Activated CD4-positive, CD25-positive, alpha-beta regulatory T cell treated with anti-CD3 and anti-CD28 coated beads, Interleukin-2, amount 50 U/mL, for 16 hours (primary cell): Measurements from ENCODE around the gene BLM.
"Not testable (repeated sequence)": the region's sequence is repeated elsewhere in the genome, so short reads cannot be mapped to it uniquely, and the experiment has no call there.

Experiments
- DNase-seq: peaks from one replicate; pipeline ENCODE4 v3.0.0-alpha.2; 2020; ENCODE audit warnings: low read depth, low spot score

Gene BLM

GRCh38 chr15:90735923-90736322 is 18.8 kb downstream of the BLM start:
- no peak for DNase-seq

GRCh38 chr15:90740545-90740944 is 23.4 kb downstream of the BLM start:
- DNase-seq, result not testable (repeated sequence)

GRCh38 chr15:90742087-90742486 is 24.9 kb downstream of the BLM start:
- DNase-seq, result no peak

GRCh38 chr15:90743407-90743806 is 26.3 kb downstream of the BLM start:
- DNase-seq, result no peak

GRCh38 chr15:90744759-90745402 is 27.7 kb downstream of the BLM start:
- DNase-seq, result no peak

GRCh38 chr15:90749754-90750153 is 32.6 kb downstream of the BLM start:
- DNase-seq, result no peak

GRCh38 chr15:90750186-90750585 is 33.0 kb downstream of the BLM start:
- DNase-seq, result no peak

- no peak for DNase-seq
These were observed 34.2 kb downstream of the BLM start for GRCh38 chr15:90751300-90751825.

- DNase-seq, result no peak
These were observed 39.8 kb downstream of the BLM start for GRCh38 chr15:90756916-90757315.

GRCh38 chr15:90757461-90757860 is 40.3 kb downstream of the BLM start:
- DNase-seq, result no peak

- DNase-seq, result no peak
These were observed 43.6 kb downstream of the BLM start for GRCh38 chr15:90760661-90761232.

GRCh38 chr15:90761629-90762028 is 44.5 kb downstream of the BLM start:
- no peak for DNase-seq

- no peak for DNase-seq
These were observed 45.0 kb downstream of the BLM start for GRCh38 chr15:90762109-90762508.

GRCh38 chr15:90763366-90764099 is 46.4 kb downstream of the BLM start:
- DNase-seq, result no peak

GRCh38 chr15:90765531-90765930 is 48.4 kb downstream of the BLM start:
- DNase-seq, result no peak

GRCh38 chr15:90765966-90766365 is 48.8 kb downstream of the BLM start:
- DNase-seq, result no peak

- DNase-seq, result no peak
These were observed 52.2 kb downstream of the BLM start for GRCh38 chr15:90769375-90769774.

GRCh38 chr15:90773485-90773884 is 56.3 kb downstream of the BLM start:
- DNase-seq, result no peak

GRCh38 chr15:90774731-90775514 is 57.8 kb downstream of the BLM start:
- DNase-seq, result no peak

GRCh38 chr15:90780916-90781315 is 63.8 kb downstream of the BLM start:
- no peak for DNase-seq

- DNase-seq, result no peak
These were observed 65.3 kb downstream of the BLM start for GRCh38 chr15:90782442-90782841.

- no peak for DNase-seq
These were observed 70.7 kb downstream of the BLM start for GRCh38 chr15:90787881-90788280.
